Endometrium (tissue), 2 donors: Measurements from ENCODE around the gene SOX12.
"Not testable (repeated sequence)": the region's sequence is repeated elsewhere in the genome, so short reads cannot be mapped to it uniquely, and the experiment has no call there.

ENCODE experiments used
- FAIRE-seq: peaks from 2 replicates; lab custom pipeline; 2012; peaks lifted over from hg19 to GRCh38; lab: Jason Lieb, UNC
- donor health status: control.
- donor health status: control.

Gene SOX12

GRCh38 chr20:328975-329695 is 3.8 kb downstream of the SOX12 start:
- no peak for FAIRE-seq

GRCh38 chr20:329851-330232 is 4.5 kb downstream of the SOX12 start:
- no peak for FAIRE-seq

GRCh38 chr20:330233-331149 is 5.1 kb downstream of the SOX12 start:
- no peak for FAIRE-seq

GRCh38 chr20:334578-334977 is 9.2 kb downstream of the SOX12 start:
- no peak for FAIRE-seq

GRCh38 chr20:336040-336439 is 10.7 kb downstream of the SOX12 start:
- not testable (repeated sequence) for FAIRE-seq

GRCh38 chr20:341682-342081 is 16.3 kb downstream of the SOX12 start:
- no peak for FAIRE-seq

GRCh38 chr20:343107-343506 is 17.8 kb downstream of the SOX12 start:
- no peak for FAIRE-seq

- FAIRE-seq = no peak
Measured at GRCh38 chr20:346033-346639, 20.8 kb downstream of the SOX12 start.

GRCh38 chr20:346640-347316 is 21.4 kb downstream of the SOX12 start, which contains the start of gene NRSN2:
NRSN2 (plus strand) TSS chr20:347111; CDS start chr20:349644, 2,533 bp downstream.
- FAIRE-seq = no peak

- FAIRE-seq = no peak
Measured at GRCh38 chr20:347317-347639, 21.9 kb downstream of the SOX12 start.

- no peak for FAIRE-seq
Measured at GRCh38 chr20:347640-348484, 22.5 kb downstream of the SOX12 start.

GRCh38 chr20:348972-349841 is 23.9 kb downstream of the SOX12 start:
- FAIRE-seq = no peak

- no peak for FAIRE-seq
Measured at GRCh38 chr20:353166-353565, 27.8 kb downstream of the SOX12 start.

- FAIRE-seq = no peak
Measured at GRCh38 chr20:354298-354977, 29.1 kb downstream of the SOX12 start.

GRCh38 chr20:356154-356553 is 30.8 kb downstream of the SOX12 start:
- not testable (repeated sequence) for FAIRE-seq

GRCh38 chr20:356745-357144 is 31.4 kb downstream of the SOX12 start:
- no peak for FAIRE-seq

GRCh38 chr20:358891-359555 is 33.7 kb downstream of the SOX12 start:
- FAIRE-seq = no peak

GRCh38 chr20:361561-361960 is 36.2 kb downstream of the SOX12 start:
- FAIRE-seq = no peak
